Measurements from ENCODE around the gene AQP12A. TPM values are rescaled to one million over a fixed set of nuclear protein-coding genes. Genes with fewer than 3 reads are reported as not detected.

Gene AQP12A
- total RNA-seq, 1 donor from 2014 or later = not detected

DNA sequence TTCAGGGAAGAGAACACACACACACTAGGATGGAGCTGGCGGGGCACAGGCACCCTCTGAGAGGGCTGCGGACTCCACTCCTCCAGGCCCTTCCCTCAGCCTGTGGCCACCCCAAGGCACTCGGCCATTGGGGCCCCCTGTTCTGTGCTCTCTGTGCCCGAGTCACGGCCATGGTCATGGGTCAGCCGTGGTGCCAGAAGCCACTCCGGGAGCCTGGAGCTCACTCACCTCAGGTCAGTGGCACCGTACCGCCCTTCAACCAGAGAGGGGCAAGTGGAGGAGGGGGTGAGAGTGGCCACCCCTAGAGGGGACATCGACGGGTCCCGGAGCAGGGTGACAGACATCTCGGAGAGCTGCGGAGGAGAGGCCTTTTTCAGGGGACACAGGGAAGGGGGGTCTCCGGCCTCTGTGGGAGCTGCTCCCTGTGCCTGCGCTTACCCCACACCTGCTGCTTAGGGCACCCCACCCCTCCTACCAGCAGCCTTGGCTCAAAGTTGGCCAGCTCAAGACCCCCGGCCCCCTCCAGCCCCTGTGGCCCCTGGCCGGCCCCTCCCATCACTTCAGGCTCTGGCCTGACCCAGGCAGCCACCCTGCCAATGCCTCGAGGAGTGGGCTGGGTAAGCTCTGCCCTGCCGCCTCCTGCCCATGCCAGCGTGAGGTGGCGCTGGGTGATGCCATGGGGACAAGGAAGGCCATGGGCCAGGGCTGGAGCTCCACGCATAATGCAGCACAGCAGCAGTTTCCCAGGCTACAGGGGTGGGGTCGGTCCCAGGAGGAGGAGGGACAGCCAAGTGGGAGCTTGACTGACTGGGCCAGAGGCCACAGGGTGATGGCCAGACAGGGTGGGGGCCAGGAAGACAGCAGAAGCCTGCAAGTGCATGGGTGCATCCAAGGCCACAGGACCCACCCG lies 29.3 kb downstream of the AQP12A start:
- intact Hi-C loops (cut with DNase I) = no loop called here
- no peak for ATAC-seq
- H3K27ac ChIP-seq = no peak overlapping the region
- no peaks in the 10 kb centered on the region for H3K27me3 ChIP-seq
- H3K36me3 ChIP-seq = no peaks in the 10 kb centered on the region
- no peaks in the 10 kb centered on the region for H3K4me1 ChIP-seq
- H3K4me3 ChIP-seq = no peak overlapping the region
- no peak for DNase-seq
- TF ChIP-seq, protein P1, sequence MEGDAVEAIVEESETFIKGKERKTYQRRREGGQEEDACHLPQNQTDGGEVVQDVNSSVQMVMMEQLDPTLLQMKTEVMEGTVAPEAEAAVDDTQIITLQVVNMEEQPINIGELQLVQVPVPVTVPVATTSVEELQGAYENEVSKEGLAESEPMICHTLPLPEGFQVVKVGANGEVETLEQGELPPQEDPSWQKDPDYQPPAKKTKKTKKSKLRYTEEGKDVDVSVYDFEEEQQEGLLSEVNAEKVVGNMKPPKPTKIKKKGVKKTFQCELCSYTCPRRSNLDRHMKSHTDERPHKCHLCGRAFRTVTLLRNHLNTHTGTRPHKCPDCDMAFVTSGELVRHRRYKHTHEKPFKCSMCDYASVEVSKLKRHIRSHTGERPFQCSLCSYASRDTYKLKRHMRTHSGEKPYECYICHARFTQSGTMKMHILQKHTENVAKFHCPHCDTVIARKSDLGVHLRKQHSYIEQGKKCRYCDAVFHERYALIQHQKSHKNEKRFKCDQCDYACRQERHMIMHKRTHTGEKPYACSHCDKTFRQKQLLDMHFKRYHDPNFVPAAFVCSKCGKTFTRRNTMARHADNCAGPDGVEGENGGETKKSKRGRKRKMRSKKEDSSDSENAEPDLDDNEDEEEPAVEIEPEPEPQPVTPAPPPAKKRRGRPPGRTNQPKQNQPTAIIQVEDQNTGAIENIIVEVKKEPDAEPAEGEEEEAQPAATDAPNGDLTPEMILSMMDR (IDR thresholded peaks at IDR 0.05) = no peak
- H3K9me3 ChIP-seq = no peaks in the 10 kb centered on the region

DNA sequence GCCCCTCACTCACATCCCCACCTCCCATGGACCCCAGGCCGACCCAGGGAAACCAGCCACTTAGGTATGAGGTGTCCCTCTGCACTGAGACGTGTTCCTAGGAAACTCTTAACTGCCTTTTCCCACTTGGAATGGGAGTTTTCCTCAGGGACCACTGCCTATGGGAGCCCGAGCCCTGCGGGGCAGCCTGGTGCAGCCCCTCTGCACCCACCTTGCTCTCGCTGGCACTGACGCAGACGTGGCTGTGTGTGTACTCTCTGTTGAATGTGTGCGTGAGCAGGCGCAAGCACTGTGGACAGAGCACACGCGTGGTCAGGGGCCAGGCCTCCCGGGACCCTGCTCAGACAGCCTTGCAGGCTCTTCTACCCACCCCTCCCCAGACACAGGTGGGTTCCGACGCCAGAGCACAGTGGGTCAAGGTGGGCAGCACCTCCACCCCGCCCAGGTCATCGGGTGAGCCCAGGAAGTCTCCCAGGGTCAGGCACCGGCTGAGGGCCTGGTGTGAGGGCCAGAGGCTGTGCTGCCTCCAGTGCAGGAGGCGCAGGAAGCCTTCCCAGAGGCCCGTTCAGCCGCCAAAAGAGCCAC lies 30.0 kb downstream of the AQP12A start:
- no peaks in the 10 kb centered on the region for H3K36me3 ChIP-seq
- H3K4me3 ChIP-seq = no peak overlapping the region
- H3K9me3 ChIP-seq = no peaks in the 10 kb centered on the region
- TF ChIP-seq, protein P1 (IDR thresholded peaks at IDR 0.05) = no peak
- H3K27me3 ChIP-seq = no peaks in the 10 kb centered on the region
- no peak for DNase-seq
- no peaks in the 10 kb centered on the region for H3K4me1 ChIP-seq
- intact Hi-C loops (cut with DNase I) = no loop called here
- no peak overlapping the region for H3K27ac ChIP-seq
- no peak for ATAC-seq

DNA sequence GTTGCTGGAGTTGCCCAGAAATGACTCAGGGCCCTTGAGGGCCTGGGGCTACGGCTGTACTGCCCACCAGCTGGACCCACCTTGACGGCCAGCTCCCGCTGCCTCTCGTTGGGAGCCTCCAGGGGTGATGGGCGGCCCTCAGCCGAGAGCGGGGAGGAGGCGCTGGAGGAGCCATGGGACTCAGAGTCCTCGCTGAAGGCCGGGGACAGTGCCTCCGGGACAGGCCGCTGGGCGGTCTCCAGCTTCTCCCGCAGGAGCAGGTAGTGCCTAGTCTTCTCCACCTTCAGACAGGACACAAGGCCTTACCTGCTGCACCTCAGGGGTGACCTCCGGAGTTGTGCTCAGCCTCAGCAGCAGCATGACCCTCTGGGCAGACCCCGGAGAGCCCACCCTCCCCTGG lies 30.7 kb downstream of the AQP12A start:
- no peaks in the 10 kb centered on the region for H3K27me3 ChIP-seq
- no peaks in the 10 kb centered on the region for H3K36me3 ChIP-seq
- no peak overlapping the region for H3K27ac ChIP-seq
- H3K9me3 ChIP-seq = no peaks in the 10 kb centered on the region
- H3K4me3 ChIP-seq = no peak overlapping the region
- DNase-seq = no peak
- no peaks in the 10 kb centered on the region for H3K4me1 ChIP-seq
- no peak for ATAC-seq
- TF ChIP-seq, protein P1 (IDR thresholded peaks at IDR 0.05) = no peak
- intact Hi-C loops (cut with DNase I) = no loop called here

DNA sequence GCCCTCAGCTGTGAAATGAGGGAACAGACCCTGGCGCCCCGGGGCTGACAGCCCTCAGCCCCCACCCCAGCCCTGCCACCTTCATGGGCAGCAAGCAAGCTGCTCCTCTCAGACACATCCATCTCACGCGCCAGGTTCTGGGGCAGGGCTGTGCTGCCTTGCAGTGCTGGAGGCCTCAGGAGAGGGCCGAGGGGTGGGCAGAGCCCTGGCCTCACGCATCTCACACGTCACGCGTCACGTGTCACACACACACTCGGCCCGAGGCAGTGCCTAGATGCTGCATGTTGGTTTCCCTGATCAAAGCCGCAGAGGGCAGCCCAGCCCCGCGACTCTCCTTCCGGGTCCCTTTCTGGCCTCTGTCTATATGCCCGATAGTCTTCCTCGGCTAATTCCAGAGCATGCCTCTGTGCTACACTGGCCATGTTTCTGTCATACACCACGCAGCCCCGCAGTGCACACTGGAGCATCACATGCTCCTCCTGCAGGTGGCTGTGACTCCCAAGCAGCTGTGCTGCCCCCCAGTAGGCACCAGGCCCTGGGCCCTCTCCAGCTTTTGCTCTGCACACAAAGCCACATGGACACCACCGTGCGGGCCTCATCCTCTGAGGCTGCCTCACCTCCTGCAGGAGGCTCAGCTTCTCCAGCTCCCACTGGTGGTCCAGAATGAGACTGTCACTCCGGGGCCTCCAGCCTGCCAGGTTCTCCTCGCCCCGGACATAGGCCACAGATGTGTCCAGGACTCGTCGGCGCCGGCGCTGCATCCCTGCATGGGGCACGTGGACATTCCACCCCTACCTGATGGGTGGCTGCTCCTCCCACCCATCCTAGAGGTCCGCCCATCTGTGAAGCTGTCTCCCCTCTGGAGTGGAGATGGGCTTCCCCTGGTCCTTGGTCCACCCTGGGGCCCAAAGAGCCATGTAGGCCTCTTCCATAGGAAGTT lies 31.4 kb downstream of the AQP12A start:
- H3K4me3 ChIP-seq = no peak overlapping the region
- no peaks in the 10 kb centered on the region for H3K9me3 ChIP-seq
- TF ChIP-seq, protein P1 (IDR thresholded peaks at IDR 0.05) = no peak
- no peaks in the 10 kb centered on the region for H3K36me3 ChIP-seq
- DNase-seq (no peak), ATAC-seq (no peak)
- intact Hi-C loops (cut with DNase I) = no loop called here
- no peak overlapping the region for H3K27ac ChIP-seq
- H3K27me3 ChIP-seq = no peaks in the 10 kb centered on the region
- H3K4me1 ChIP-seq = no peaks in the 10 kb centered on the region

DNA sequence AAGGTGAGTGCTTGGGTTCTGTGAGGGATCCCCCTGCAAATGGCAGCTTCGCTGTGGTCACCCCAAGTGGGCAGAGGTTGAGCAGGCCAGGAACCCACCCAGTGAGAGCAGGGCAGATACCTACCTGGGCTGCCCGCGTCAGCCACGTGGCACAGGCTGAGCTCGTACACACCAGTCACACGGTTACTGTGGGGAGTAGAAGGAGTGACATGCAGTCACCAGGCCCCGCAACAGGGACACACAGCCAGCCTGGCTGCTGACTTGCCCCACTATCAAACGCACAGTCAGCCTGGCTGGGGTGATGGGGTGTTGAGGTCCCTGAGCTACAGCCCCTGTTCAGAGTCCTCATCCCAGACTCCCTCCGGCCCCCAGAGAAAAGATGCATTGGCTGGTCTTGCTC lies 32.2 kb downstream of the AQP12A start:
- TF ChIP-seq, protein P1 (IDR thresholded peaks at IDR 0.05) = no peak
- intact Hi-C loops (cut with DNase I) = no loop called here
- H3K27ac ChIP-seq = no peak overlapping the region
- no peaks in the 10 kb centered on the region for H3K27me3 ChIP-seq
- H3K4me3 ChIP-seq = no peak overlapping the region
- DNase-seq (no peak), ATAC-seq (no peak)
- H3K4me1 ChIP-seq = no peaks in the 10 kb centered on the region
- no peaks in the 10 kb centered on the region for H3K36me3 ChIP-seq
- H3K9me3 ChIP-seq = no peaks in the 10 kb centered on the region

Measured in upper lobe of right lung (tissue), 1 donor.